ENCODE data around the gene C5AR2. TPM values are rescaled to one million over a fixed set of nuclear protein-coding genes. Genes with fewer than 3 reads are reported as not detected.

The C5AR2 gene
- total RNA-seq, 2 experiments from 2014 or later: not detected

DNA sequence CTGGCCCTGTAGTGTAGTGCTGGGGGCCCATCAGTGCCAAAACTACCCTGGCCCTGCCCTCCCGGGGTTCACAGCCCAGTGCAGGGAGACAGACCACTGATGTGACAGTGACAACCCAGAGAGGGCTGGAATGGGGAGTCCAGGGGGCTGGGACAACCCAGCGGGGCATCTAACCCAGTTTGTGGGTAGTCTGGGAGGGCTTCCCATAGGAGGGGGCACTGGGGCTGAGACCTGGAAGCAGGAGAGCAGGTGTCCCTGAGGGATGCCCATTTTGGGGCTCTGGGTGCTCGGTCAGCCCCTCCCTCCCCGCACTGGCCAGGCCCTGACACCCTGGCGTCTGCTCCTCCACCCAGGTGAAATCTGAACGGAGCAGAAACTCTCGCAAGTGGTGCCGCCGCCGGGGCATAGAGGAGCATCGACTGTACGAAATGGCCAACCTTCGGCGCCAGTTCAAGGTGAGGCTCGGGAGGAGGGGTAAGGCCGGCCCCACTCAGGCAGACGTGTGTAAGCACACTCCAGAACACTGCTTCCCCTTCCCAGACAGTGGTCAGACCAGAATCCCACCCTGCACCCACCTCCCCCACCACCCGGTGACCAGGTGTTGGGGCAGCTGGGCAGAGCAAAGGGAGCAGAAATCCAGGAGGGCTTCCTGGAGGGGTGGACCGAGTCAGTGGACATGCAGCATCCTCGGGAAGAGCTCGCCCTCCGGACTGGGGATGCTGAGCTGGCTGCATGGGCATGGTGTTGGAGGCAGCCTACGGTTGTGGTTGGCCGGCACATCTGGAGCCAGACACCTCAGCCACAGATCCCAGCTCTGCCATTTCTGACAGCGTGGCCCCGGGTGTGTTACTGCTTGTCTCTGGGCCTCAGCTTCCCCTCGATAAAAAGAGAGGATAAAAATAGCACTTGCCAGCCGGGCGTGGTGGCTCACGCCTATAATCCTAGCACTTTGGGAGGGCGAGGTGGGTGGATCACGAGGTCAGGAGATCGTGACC, 41.6 kb downstream of the C5AR2 start:
- H3K4me3 Mint-ChIP-seq: no peak overlapping the region
- no peaks in the 10 kb centered on the region for H3K9me3 Mint-ChIP-seq
- CTCF ChIA-PET: interaction anchor here (1.0 kb wide), 1 partner anchor 18 kb away, joined by 4 read pairs; no protein-coding TSS in a partner anchor
- intact Hi-C loops (cut with micrococcal nuclease): no loop called here
- H3K36me3 Mint-ChIP-seq (ENCODE audit: low read depth): peaks cover 23% of the 10 kb centered on the region
- no peaks in the 10 kb centered on the region for H3K27me3 Mint-ChIP-seq (ENCODE audit: low read depth)
- no peaks in the 10 kb centered on the region for H3K4me1 Mint-ChIP-seq (ENCODE audit: low read depth)
- H3K27ac Mint-ChIP-seq: no peak overlapping the region
- no peak for DNase-seq

DNA sequence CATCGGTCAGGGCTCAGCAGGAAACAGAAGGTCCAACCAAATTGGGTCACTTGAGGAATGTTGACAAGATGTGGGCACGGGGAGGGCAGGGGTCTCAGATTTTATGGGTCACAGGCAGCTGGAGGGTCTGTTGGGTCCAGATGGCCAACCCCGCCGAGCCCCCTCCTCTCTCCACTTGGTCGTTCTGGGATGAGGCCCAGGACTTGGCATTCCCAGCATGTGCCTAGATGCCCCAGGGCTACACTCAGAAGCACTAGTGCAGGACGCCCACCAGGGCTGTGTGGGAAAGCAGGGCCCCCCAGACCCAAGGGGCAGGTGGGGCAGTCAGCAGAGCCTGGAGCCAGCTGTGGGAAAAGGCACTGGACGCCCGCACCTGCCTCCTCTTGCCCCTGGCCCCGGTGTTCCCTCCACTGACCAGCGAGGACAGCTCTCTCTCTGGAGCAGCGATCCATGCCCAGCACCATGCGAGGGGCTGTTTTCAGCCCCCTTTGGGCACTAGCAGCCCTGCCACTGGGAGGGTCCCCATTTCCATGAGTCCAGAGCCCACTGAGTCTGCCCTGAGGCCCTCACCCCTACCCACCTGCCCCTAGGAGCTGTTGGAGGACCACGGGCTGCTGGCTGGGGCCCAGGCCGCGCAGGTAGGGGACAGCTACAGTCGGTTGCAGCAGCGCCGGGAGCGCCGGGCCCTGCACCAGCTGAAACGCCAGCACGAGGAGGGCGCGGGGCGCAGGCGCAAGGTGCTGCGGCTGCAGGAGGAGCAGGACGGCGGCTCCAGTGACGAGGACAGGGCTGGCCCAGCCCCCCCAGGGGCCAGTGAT, 43.1 kb downstream of the C5AR2 start:
- DNase-seq: no peak
- intact Hi-C loops (cut with micrococcal nuclease): no loop called here
- H3K27me3 Mint-ChIP-seq (ENCODE audit: low read depth): no peaks in the 10 kb centered on the region
- no peak overlapping the region for H3K27ac Mint-ChIP-seq
- H3K36me3 Mint-ChIP-seq (ENCODE audit: low read depth): peaks cover 15% of the 10 kb centered on the region
- H3K4me3 Mint-ChIP-seq: no peak overlapping the region
- no peaks in the 10 kb centered on the region for H3K9me3 Mint-ChIP-seq
- CTCF ChIA-PET: interaction anchor here (0.6 kb wide), 1 partner anchor 522 kb away, joined by 4 read pairs; no protein-coding TSS in a partner anchor
- H3K4me1 Mint-ChIP-seq (ENCODE audit: low read depth): peaks cover 2% of the 10 kb centered on the region

DNA sequence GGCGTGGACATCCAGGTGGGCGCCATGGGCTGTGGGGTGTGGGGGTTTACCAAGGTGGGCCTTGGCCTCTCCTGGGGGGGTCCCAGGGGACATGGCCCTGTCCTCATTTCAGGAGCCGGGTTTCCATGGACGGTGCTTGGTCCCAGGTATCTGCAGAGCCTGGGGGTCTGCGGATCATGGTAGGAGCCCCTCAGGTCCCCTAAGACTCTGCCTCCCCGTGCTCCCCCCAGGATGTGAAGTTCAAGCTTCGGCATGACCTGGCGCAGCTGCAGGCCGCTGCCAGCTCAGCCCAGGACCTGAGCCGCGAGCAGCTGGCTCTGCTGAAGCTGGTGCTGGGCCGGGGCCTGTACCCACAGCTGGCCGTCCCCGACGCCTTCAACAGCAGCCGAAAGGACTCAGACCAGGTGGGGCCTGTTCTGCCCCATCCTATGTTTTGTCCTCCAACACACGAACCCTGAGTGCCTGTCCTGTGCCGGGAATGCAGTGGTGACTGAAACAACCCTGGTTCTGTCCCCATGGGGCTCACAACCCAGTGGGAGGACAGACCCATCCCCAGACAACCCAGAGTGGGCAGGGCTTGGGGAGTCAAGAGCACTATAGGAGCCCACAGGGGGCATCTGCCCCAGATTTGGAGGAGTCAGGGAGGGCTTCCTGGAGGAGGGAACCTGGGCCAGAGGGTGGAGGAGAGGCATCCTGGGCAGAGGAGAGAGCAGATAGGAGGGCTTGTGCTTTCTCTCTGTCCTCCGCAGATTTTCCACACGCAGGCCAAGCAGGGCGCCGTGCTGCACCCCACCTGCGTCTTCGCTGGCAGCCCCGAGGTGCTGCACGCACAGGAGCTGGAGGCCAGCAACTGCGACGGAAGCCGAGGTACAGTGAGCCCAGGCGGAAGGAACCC, 44.0 kb downstream of the C5AR2 start:
- H3K4me1 Mint-ChIP-seq (ENCODE audit: low read depth): peaks cover 2% of the 10 kb centered on the region
- no peaks in the 10 kb centered on the region for H3K27me3 Mint-ChIP-seq (ENCODE audit: low read depth)
- DNase-seq: no peak
- no peak overlapping the region for H3K27ac Mint-ChIP-seq
- peaks cover 19% of the 10 kb centered on the region for H3K36me3 Mint-ChIP-seq (ENCODE audit: low read depth)
- H3K4me3 Mint-ChIP-seq: no peak overlapping the region
- CTCF ChIA-PET: interaction anchor here (0.6 kb wide), 1 partner anchor 521 kb away, joined by 4 read pairs; no protein-coding TSS in a partner anchor
- H3K9me3 Mint-ChIP-seq: no peaks in the 10 kb centered on the region
- intact Hi-C loops (cut with micrococcal nuclease): no loop called here

DNA sequence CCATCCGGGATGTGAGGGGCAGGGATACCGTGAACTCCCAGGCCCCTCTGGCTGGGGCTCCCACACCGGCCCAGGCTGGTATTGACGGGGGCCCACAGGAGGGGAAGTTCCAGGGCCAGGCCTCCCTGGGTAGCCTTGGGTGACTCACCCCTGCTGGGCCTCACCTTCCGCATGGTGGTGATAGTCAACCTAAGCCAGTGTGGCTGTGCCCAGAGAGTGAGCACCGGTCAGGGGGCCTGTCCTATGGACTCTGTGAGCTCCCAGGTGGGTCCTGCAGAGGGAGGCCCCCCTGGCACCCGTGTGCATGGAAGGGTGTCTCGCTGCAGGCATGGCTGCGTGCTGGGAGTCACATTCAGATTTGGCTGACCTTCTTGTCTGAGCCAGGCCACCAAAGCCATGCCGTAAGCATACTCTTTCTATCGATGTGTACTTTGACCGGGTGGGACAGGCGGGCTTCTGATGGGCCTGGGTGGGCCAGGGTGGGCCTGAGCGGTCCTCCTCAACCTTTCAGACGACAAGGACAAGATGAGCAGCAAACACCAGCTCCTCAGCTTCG, 44.7 kb downstream of the C5AR2 start:
- Mint-ChIP-seq H3K4me1 (ENCODE audit: low read depth) (peaks cover 7% of the 10 kb centered on the region), H3K27ac (no peak overlapping the region), H3K4me3 (no peak overlapping the region), H3K27me3 (ENCODE audit: low read depth) (no peaks in the 10 kb centered on the region), H3K36me3 (ENCODE audit: low read depth) (peaks cover 23% of the 10 kb centered on the region), H3K9me3 (no peaks in the 10 kb centered on the region)
- DNase-seq: no peak
- intact Hi-C loops (cut with micrococcal nuclease): no loop called here
- CTCF ChIA-PET: no interaction called here

DNA sequence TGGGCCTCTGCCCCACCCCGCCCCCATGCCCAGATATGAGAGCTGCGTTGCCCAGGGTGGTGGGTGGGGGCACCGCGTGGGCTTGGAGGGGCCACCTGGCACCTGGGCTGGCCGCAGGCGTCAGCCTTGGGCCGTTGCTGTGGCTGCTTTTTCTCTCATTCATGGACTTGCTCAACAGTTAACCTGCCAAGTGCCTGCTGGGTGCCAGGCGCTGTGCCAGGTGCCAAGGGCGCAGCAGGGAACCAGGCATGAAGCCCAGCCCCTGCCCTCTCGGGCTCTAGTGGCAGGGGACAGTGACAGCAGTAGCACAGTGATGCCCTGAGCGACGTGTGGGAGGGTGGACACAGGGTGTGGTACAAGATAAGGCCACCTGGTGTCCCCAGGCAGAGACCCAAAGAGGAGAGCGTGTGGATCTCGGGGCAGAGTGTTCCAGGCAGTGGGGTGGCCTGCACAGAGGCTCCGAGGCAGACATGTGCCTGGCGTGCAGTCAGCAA, 45.3 kb downstream of the C5AR2 start:
- Mint-ChIP-seq H3K4me1 (ENCODE audit: low read depth) (peaks cover 10% of the 10 kb centered on the region), H3K9me3 (no peaks in the 10 kb centered on the region), H3K27ac (no peak overlapping the region), H3K4me3 (no peak overlapping the region), H3K27me3 (ENCODE audit: low read depth) (no peaks in the 10 kb centered on the region), H3K36me3 (ENCODE audit: low read depth) (peaks cover 26% of the 10 kb centered on the region)
- DNase-seq: no peak
- CTCF ChIA-PET: no interaction called here
- intact Hi-C loops (cut with micrococcal nuclease): no loop called here

DNA sequence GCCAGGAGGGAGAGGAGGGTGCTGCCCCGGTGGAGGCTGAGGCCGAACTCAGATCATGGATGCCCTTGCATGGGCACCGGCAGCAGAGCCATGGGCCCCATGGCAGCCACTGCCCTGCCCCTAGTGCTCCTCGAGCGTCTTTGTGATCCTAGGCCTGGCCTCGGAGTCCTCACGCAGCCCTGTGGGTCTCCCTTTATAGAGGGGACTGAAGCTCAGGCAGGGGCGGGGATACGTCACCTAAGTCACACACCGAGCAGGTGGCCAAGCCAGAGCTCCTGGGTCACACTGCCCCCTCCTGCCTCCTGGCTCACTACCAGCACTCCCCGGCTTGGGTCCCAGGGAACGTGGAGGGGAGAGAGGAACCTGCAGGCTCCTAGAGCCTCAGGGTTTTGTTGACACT, 45.8 kb downstream of the C5AR2 start:
- CTCF ChIA-PET: no interaction called here

DNA sequence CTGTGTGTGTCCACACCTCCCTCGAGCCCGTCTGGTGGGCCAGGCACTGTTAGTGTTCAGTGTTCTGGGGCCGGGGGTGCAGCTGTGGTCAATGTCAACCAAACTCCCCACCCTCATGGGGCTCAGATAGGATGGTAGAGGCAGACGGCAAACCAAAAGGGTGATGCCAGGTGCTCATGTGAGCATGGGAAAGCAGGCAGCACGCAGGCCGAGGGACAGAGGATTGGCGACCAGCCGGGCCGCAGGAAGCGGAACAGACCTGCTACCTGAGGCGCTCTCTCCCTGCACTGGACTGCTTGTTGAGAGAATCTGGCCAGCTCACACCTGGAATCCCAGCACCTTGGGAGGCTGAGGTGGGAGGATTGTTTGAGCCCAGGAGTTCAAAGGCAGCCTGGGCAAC, 46.3 kb downstream of the C5AR2 start:
- CTCF ChIA-PET: interaction anchor here (1.0 kb wide), 1 partner anchor 13 kb away, joined by 5 read pairs; no protein-coding TSS in a partner anchor
- DNase-seq: no peak
- no peak overlapping the region for H3K4me3 Mint-ChIP-seq
- H3K27ac Mint-ChIP-seq: no peak overlapping the region
- peaks cover 13% of the 10 kb centered on the region for H3K4me1 Mint-ChIP-seq (ENCODE audit: low read depth)
- intact Hi-C loops (cut with micrococcal nuclease): no loop called here
- H3K36me3 Mint-ChIP-seq (ENCODE audit: low read depth): peaks cover 24% of the 10 kb centered on the region
- H3K9me3 Mint-ChIP-seq: no peaks in the 10 kb centered on the region
- no peaks in the 10 kb centered on the region for H3K27me3 Mint-ChIP-seq (ENCODE audit: low read depth)

More for the DNA sequence above, 45.8 kb downstream of the C5AR2 start:
- Mint-ChIP-seq H3K4me3 (no peak overlapping the region), H3K4me1 (ENCODE audit: low read depth) (peaks cover 10% of the 10 kb centered on the region), H3K9me3 (no peaks in the 10 kb centered on the region), H3K36me3 (ENCODE audit: low read depth) (peaks cover 24% of the 10 kb centered on the region), H3K27me3 (ENCODE audit: low read depth) (no peaks in the 10 kb centered on the region), H3K27ac (no peak overlapping the region)
- intact Hi-C loops (cut with micrococcal nuclease): no loop called here
- DNase-seq: no peak

DNA sequence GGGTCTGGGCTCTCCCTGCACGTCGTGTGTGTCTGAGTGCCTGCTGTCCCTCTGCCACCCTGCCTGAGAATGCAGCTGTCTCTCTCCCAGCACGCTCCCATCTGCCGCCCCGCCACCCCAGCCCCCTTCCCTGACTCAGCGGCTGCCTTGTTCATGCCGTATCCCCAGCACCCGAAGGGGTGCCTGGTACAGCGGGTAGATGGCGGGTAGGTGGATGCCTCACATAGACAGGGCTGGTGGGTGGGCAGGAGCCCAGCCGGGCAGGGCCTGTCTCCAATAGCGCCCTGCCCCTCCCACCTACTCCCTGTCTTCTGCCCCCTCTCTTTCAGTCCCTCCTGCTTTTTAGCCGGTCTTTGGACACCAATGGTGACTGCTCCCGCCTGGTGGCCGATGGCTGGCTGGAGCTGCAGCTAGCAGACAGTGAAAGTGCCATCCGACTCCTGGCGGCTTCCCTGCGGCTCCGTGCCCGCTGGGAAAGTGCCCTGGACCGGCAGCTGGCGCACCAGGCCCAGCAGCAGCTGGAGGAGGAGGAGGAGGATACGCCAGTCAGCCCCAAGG, 47.5 kb downstream of the C5AR2 start:
- Mint-ChIP-seq H3K4me1 (ENCODE audit: low read depth) (peaks cover 16% of the 10 kb centered on the region), H3K36me3 (ENCODE audit: low read depth) (peaks cover 24% of the 10 kb centered on the region), H3K4me3 (no peak overlapping the region), H3K27ac (no peak overlapping the region), H3K27me3 (ENCODE audit: low read depth) (no peaks in the 10 kb centered on the region), H3K9me3 (no peaks in the 10 kb centered on the region)
- no peak for DNase-seq
- intact Hi-C loops (cut with micrococcal nuclease): no loop called here
- CTCF ChIA-PET: interaction anchor here (1.0 kb wide), 1 partner anchor 12 kb away, joined by 5 read pairs; no protein-coding TSS in a partner anchor

DNA sequence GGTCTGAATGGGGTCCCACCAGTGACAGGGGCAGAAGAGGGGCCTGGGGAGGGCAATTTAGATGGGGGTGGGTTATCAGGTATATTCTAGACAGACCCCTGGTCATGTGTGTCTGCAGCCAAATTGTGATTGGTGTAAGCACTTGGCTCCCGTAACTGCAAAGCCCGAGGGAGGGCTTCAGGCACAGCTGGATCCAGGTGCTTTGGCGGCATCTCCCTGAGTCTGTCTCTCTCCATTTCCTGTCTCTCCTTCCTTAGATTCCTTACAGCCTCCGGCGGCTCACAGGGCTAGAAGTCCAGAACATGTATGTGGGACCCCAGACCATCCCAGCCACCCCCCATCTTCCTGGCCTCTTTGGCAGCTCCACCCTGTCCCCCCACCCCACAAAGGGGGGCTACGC, 48.6 kb downstream of the C5AR2 start:
- Mint-ChIP-seq H3K4me3 (no peak overlapping the region), H3K27ac (no peak overlapping the region), H3K9me3 (no peaks in the 10 kb centered on the region), H3K4me1 (ENCODE audit: low read depth) (peaks cover 16% of the 10 kb centered on the region), H3K27me3 (ENCODE audit: low read depth) (no peaks in the 10 kb centered on the region), H3K36me3 (ENCODE audit: low read depth) (peaks cover 24% of the 10 kb centered on the region)
- CTCF ChIA-PET: no interaction called here
- DNase-seq: no peak
- intact Hi-C loops (cut with micrococcal nuclease): no loop called here

DNA sequence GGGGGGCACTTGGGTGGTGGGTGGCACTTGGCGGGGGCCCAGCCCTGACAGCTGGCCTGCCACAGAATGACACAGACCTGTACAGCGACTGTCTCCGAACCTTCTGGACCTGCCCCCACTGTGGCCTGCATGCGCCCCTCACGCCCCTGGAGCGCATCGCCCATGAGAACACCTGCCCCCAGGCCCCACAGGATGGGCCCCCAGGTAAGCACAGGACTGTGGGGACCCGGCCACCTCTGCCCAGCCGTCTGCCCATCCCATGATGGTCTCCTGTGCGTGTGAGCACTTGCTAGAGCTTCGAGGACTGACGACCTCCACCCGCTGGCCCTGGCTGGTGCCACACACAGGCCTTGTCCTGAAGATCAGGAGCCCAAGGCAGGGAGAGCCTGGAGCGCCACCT, 49.1 kb downstream of the C5AR2 start:
- Mint-ChIP-seq H3K27me3 (ENCODE audit: low read depth) (no peaks in the 10 kb centered on the region), H3K27ac (no peak overlapping the region), H3K9me3 (no peaks in the 10 kb centered on the region), H3K4me1 (ENCODE audit: low read depth) (peaks cover 16% of the 10 kb centered on the region), H3K36me3 (ENCODE audit: low read depth) (peaks cover 24% of the 10 kb centered on the region), H3K4me3 (no peak overlapping the region)
- no peak for DNase-seq
- CTCF ChIA-PET: interaction anchor here (1.0 kb wide), 1 partner anchor 10 kb away, joined by 3 read pairs; no protein-coding TSS in a partner anchor
- intact Hi-C loops (cut with micrococcal nuclease): no loop called here

DNA sequence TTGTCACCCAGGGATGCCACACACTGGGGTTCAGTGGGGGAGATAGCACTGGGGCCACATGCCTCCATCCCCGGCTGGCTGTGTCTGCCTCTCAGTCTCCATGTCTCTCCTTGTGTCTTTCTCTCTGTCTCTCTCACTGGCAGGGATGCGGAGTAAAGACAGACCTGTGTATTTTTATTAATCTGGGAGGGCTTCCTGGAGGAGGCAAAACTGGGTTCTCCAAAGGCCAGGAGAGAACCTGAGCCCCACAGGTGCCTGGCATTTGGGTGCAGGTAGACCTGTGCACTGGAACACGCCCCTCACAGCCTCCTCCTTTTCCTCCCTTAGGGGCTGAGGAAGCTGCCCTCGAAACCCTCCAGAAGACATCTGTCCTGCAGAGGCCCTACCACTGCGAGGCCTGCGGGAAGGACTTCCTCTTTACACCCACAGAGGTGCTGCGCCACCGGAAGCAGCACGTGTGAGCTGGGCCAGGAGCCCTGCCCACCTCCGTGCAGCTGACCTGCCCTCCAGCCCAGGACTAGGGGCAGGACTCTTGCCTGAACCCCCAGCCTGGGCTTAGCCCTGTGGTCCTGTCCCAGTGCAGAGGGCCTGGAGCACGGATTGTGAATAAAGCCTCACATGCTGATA, 49.8 kb downstream of the C5AR2 start:
- H3K36me3 Mint-ChIP-seq (ENCODE audit: low read depth): peaks cover 23% of the 10 kb centered on the region
- peak overlapping the region; percentile 53 for H3K27ac Mint-ChIP-seq
- H3K27me3 Mint-ChIP-seq (ENCODE audit: low read depth): no peaks in the 10 kb centered on the region
- CTCF ChIA-PET: interaction anchor here (1.0 to 2.5 kb wide), 2 partner anchors 9 to 33 kb away, joined by 3 to 6 read pairs; partner anchors contain the start of gene DHX34
- intact Hi-C loops (cut with micrococcal nuclease): no loop called here
- peak; percentile 10 for DNase-seq
- H3K4me1 Mint-ChIP-seq (ENCODE audit: low read depth): peaks cover 16% of the 10 kb centered on the region
- H3K4me3 Mint-ChIP-seq: no peak overlapping the region
- no peaks in the 10 kb centered on the region for H3K9me3 Mint-ChIP-seq

All from activated naive CD4-positive, alpha-beta T cell treated with anti-CD3 and anti-CD28 coated beads for 36 hours (primary cell).